ENCODE measurements around the gene YEATS4.

DNA sequence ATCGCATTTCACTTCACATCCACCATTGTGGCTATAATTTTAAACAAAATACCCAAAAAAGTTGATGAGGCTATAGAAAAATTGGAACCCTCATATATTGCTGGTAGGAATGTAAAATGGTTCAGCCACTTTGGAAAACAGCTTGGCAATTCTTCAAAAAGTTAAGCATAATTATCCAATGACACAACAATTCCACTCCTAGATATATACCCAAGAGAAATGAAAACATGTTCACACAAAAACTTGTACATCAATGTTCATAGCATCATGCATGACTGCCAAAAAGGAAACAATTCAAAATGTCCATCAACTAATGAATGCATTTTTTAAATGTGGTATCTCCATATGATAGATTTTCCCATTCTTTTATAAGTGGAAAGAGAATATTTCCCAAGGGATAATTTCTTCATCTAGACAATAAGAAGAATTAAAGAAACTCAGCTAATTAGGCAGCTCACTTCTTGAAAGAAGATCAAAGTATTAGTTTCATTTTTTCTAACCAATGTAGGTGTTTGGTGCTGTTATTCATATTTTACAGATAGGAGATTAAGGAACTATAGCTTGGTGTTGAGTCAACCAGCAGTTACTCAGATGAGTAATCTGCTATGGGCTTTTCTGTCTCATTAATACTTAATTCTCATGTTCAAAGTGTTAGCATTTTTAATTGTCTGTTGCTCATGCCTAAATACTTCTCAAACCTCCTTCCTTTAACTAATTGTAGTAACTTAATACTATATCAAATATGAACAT, 32.8 kb downstream of the YEATS4 start:
- TF ChIP-seq, protein P1, sequence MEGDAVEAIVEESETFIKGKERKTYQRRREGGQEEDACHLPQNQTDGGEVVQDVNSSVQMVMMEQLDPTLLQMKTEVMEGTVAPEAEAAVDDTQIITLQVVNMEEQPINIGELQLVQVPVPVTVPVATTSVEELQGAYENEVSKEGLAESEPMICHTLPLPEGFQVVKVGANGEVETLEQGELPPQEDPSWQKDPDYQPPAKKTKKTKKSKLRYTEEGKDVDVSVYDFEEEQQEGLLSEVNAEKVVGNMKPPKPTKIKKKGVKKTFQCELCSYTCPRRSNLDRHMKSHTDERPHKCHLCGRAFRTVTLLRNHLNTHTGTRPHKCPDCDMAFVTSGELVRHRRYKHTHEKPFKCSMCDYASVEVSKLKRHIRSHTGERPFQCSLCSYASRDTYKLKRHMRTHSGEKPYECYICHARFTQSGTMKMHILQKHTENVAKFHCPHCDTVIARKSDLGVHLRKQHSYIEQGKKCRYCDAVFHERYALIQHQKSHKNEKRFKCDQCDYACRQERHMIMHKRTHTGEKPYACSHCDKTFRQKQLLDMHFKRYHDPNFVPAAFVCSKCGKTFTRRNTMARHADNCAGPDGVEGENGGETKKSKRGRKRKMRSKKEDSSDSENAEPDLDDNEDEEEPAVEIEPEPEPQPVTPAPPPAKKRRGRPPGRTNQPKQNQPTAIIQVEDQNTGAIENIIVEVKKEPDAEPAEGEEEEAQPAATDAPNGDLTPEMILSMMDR (IDR thresholded peaks at IDR 0.05) = no peak
- TF ChIP-seq POLR2A (IDR thresholded peaks at IDR 0.05) = no peak
